Measurements from ENCODE around the gene ZBED1.
A peak's percentile ranks its signal among the peaks of the same experiment; 100 is the strongest.

The ZBED1 gene

GRCh38 chrX:2495595-2495994 is 5.2 kb downstream of the ZBED1 start:
- H3K27ac ChIP-seq (ENCODE audit: low read depth, low read length, poor library complexity, severe bottlenecking), result no peak overlapping the region
- peaks cover 4% of the 10 kb centered on the region; the same call in 1 of the 2 replicates for H4K20me1 ChIP-seq (ENCODE audit: insufficient read depth, low read length)
- no peaks in the 10 kb centered on the region for H3K9me3 ChIP-seq (ENCODE audit: low read length)
- no peak overlapping the region for H2AFZ ChIP-seq (ENCODE audit: low read length)
- no peaks in the 10 kb centered on the region for H3K27me3 ChIP-seq (ENCODE audit: insufficient read depth, low read length)
- H3F3A ChIP-seq (ENCODE audit: insufficient read depth, low read length), result peaks cover 12% of the 10 kb centered on the region; the same call in 1 of the 2 replicates
- peaks cover 68% of the 10 kb centered on the region for H3K4me1 ChIP-seq (ENCODE audit: insufficient read depth, low read length, severe bottlenecking)
- H3K4me2 ChIP-seq (ENCODE audit: low read length), result no peak overlapping the region
- no peak overlapping the region for H3K4me3 ChIP-seq (ENCODE audit: low read depth, low read length, poor library complexity, severe bottlenecking)
- TF ChIP-seq CTCF (IDR thresholded peaks at IDR 0.05; ENCODE audit: low read length), result no peak
- no peak for TF ChIP-seq EZH2 (IDR thresholded peaks at IDR 0.05; ENCODE audit: borderline replicate concordance, low read length)
- peaks cover 49% of the 10 kb centered on the region for H3K36me3 ChIP-seq (ENCODE audit: insufficient read depth, low read length)
- no peak overlapping the region for H3K9ac ChIP-seq (ENCODE audit: low read length)
- peaks cover 83% of the 10 kb centered on the region for H3K79me2 ChIP-seq (ENCODE audit: insufficient read depth, low read length)
- no peaks in the 10 kb centered on the region for H3K9me2 ChIP-seq (ENCODE audit: low read depth, low read length)

- no peaks in the 10 kb centered on the region for H3K9me3 ChIP-seq (ENCODE audit: low read length)
- H3K9me2 ChIP-seq (ENCODE audit: low read depth, low read length), result no peaks in the 10 kb centered on the region
- H3K9ac ChIP-seq (ENCODE audit: low read length), result peak overlapping the region; percentile 41; the same call in 1 of the 2 replicates
Measured at GRCh38 chrX:2492531-2493218, 8.1 kb downstream of the ZBED1 start.

GRCh38 chrX:2490634-2491033 is 10.1 kb downstream of the ZBED1 start:
- Histone ChIP-seq H3K4me1 (ENCODE audit: insufficient read depth, low read length, severe bottlenecking) (peaks cover 35% of the 10 kb centered on the region), H3K9me3 (ENCODE audit: low read length) (no peaks in the 10 kb centered on the region), H2AFZ (ENCODE audit: low read length) (no peak overlapping the region), H3K36me3 (ENCODE audit: insufficient read depth, low read length) (peaks cover 64% of the 10 kb centered on the region), H3K27me3 (ENCODE audit: insufficient read depth, low read length) (no peaks in the 10 kb centered on the region), H3K9ac (ENCODE audit: low read length) (no peak overlapping the region), H3F3A (ENCODE audit: insufficient read depth, low read length) (peaks cover 5% of the 10 kb centered on the region; the same call in 1 of the 2 replicates), H3K9me2 (ENCODE audit: low read depth, low read length) (no peaks in the 10 kb centered on the region), H3K4me2 (ENCODE audit: low read length) (no peak overlapping the region), H3K27ac (ENCODE audit: low read depth, low read length, poor library complexity, severe bottlenecking) (peak overlapping the region; percentile 80), H3K79me2 (ENCODE audit: insufficient read depth, low read length) (peaks cover 38% of the 10 kb centered on the region), H4K20me1 (ENCODE audit: insufficient read depth, low read length) (no peaks in the 10 kb centered on the region), H3K4me3 (ENCODE audit: low read depth, low read length, poor library complexity, severe bottlenecking) (no peak overlapping the region)
- TF ChIP-seq EZH2 (IDR thresholded peaks at IDR 0.05; ENCODE audit: borderline replicate concordance, low read length) (no peak), CTCF (IDR thresholded peaks at IDR 0.05; ENCODE audit: low read length) (no peak)

More at GRCh38 chrX:2492531-2493218, 8.1 kb downstream of the ZBED1 start:
- Histone ChIP-seq H4K20me1 (ENCODE audit: insufficient read depth, low read length) (no peaks in the 10 kb centered on the region), H3K4me3 (ENCODE audit: low read depth, low read length, poor library complexity, severe bottlenecking) (no peak overlapping the region), H3K27me3 (ENCODE audit: insufficient read depth, low read length) (no peaks in the 10 kb centered on the region), H3F3A (ENCODE audit: insufficient read depth, low read length) (peaks cover 6% of the 10 kb centered on the region; the same call in 1 of the 2 replicates), H3K27ac (ENCODE audit: low read depth, low read length, poor library complexity, severe bottlenecking) (peak overlapping the region; percentile 80), H3K79me2 (ENCODE audit: insufficient read depth, low read length) (peaks cover 56% of the 10 kb centered on the region), H3K36me3 (ENCODE audit: insufficient read depth, low read length) (peaks cover 62% of the 10 kb centered on the region), H3K4me2 (ENCODE audit: low read length) (peak overlapping the region; percentile 37), H3K4me1 (ENCODE audit: insufficient read depth, low read length, severe bottlenecking) (peaks cover 48% of the 10 kb centered on the region), H2AFZ (ENCODE audit: low read length) (no peak overlapping the region)
- TF ChIP-seq EZH2 (IDR thresholded peaks at IDR 0.05; ENCODE audit: borderline replicate concordance, low read length), result no peak
- no peak for TF ChIP-seq CTCF (IDR thresholded peaks at IDR 0.05; ENCODE audit: low read length)

Data from OCI-LY1 (cell line).